Left ventricle myocardium superior (tissue), 1 donor: ENCODE measurements around the gene NOC2L. TPM values are rescaled to one million over a fixed set of nuclear protein-coding genes. Genes with fewer than 3 reads are reported as not detected.

ENCODE experiments used
- ATAC-seq: fragments of 200-7000 bp; cut with Tn5 transposase; one replicate; pipeline ENCODE4 v1.9.1; 2020; ENCODE audit warnings: mild to moderate bottlenecking, moderate library complexity
- DNase-seq: peaks from one replicate; pipeline ENCODE4 v3.0.0-alpha.2; 2020
- intact Hi-C: fragments of 100-400 bp; cut with micrococcal nuclease; formaldehyde crosslinking; loops from one replicate; pipeline ENCODE4 v1.11.0; 2022
- long read RNA-seq: library from polyadenylated mRNA; unstranded; transcript quantifications from one replicate; pipeline ENCODE4 v2.0.0, GENCODE V29; 2021
- total RNA-seq: library from RNA; stranded (reverse); fragmentation: NEBNext Ultra II Directional; extraction: Animal tissue kit (Norgen Biotek cat#: 25700); gene quantifications from one replicate; pipeline ENCODE4 v1.2.1, GENCODE V29; 2021
- donor health status: DM: no; HTN: yes; CAD: no; lungs with severe emphysema.

The NOC2L gene
- 46.8 TPM for total RNA-seq
- long read RNA-seq, transcript NOC2L-201 (19 exons, 2,790 nt): major isoform, 119 of 255 reads
- long read RNA-seq, partial matches to known transcripts: 33 of 255 reads
- long read RNA-seq, other reads (novel, unspliced or antisense): 102 of 255 reads

DNA sequence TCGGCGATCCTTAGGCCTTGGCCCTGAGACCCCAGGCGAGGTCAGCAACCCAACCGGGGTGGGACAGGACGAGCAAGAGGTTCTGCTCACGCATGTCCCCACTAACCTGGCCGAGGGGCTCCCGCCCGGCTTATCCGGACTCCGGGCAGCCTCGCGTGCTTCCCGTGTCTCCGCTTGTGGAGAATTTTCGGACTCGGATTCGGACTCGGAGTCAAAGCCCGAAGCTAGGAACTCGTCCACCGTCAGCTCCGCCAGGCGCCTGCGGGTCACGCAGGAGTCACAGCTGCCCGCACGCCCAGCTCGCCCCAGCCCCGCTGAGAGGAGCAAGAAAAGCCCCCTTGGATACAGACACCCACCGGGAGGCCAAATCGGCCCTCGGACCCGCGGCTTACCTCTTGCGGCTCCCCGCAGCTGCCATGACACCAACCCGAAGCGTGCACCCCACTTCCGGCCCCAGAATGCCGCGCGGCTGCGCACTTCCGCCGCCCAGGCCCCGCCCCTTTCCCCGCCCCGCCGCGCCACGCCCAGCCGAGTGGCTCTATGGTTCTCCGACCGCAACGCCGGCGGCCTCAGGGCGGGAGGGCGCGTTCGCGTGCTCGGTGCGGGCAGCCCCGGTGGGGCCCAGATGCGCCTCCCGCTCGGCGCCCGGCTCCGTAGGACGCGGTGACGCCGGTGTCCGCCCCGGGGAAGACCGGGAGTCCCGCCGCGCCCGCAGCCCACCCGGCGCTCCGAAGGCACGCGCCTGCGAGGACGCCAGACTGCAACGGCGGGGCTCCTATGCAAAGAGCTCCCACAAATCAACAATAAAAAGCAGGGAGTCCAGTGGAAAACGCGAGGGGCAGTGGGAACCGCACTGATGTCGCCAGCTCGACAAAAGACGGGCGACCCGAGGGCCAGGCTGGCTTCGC lies at the start of gene NOC2L:
TSS of gene NOC2L (minus strand) at position 434 of the 908 bp plus-strand sequence. CDS start at position 418, 16 bp downstream.
- ATAC-seq: peak; percentile 94
- peak; percentile 96 for DNase-seq
- intact Hi-C loops: no loop called here

DNA sequence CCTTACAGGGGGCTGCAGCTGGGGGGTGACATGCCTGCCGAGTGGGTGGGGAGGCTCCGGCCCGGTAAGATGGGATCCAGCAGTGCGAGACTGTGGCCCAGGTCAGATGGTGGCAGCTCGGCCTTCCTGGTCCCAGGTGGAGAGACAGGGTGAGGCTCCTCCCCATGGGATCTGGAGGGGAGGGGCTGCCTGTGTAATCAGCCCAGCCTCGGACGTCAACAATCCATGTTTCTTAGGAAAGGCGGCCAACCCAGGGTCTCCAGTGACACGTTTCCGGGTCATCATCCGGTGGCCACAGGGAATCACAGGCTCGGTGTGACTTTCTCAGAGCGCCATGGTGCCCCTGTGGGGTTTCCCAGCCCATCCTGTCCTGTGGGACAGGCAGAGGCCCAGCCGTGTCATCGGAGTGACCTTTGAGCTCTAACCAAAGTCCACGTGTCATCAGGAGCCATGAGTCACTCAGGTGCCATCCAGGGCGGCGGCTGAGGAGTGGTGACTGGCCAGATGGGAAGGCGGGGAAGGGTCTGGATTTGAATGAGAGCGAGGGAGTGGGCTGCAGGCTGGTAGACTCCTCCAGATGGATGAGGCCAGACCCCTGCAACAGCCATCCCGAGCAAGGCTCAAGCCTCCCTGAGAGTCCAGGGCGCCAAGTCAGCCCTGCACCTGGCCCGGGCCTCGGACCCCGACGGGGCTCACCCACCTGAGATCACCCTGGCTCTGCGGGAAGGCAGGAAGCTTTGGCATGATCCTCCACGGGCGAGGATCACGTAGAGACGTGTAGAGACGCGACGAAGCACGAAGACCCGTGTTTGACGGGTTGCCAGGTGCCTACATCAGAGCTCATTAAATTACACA lies 47.5 kb upstream of the NOC2L start:
- intact Hi-C loops: no loop called here
- ATAC-seq (no peak), DNase-seq (no peak)

DNA sequence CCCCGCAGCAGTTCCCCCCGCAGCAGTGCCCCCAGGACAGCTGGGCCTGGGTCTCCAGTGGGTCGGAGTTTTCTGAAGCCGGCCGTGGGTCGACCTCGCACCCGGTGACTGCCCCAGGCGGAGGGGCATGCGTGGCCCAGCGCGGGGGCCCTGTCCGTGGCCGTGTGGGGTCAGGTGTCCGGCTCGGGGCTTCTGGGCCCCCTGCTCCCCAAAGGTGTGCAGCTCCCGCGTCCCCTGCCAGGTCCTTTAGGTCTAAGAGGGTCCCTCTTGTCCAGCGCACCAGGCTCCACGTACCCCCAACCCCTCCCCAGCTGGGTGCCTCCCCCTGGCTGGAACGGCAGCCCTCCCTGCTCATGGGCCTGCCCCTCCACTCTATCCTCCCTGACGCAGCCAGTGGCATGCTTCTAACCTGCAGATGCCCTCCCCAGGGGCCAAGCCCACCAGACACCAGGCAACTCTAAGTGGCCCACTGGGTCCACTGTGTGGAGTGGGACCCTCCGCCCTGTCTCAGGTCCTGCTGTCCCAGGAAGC lies 46.8 kb upstream of the NOC2L start:
- ATAC-seq (no peak), DNase-seq (no peak)
- intact Hi-C loops: no loop called here

DNA sequence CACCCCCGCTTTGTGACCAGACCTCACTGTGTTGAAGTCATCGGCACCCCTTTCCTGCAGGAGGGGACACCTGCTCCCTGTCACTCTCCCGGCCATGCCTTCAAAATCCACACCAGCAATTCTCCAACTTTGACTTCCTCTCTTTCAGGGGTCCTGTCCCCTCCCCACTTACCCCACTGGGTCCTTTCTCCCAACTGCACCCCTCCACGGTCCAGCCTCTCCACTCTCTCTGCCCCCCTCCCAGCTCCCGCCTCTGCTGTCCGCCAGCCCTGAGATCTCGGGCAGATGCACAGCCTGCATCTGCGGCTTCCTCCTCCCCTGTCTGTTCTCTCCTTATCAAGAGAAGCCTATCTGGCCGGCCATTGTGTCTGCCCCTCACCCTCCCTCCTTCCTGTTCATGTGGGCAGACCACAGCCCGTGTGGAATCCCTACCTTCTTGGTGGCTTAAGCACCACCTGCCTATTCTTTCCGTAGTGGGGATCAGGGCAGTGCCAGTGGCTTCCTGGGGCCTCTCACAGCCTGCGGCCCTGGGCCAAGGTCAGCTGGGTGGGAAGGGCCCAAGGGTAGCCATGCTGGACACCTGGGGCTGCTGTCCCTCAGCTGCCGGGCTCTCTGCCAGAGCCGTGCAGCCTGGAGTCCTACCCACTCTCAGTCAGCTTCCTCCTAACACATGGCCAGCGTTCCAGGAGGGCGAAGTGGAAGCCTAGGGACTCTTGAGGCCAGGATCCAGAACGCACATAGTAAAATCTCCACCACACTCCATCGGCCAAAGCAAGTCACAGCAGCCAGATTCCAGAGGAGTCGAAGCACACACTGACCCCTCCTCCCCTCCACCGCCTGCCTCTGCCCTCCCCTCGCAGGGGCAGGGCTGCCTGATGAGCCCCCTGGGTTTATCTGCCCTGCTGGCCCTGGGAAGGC lies 46.0 kb upstream of the NOC2L start:
- intact Hi-C loops: no loop called here
- peak; percentile 27 for ATAC-seq
- peak; percentile 73 for DNase-seq

DNA sequence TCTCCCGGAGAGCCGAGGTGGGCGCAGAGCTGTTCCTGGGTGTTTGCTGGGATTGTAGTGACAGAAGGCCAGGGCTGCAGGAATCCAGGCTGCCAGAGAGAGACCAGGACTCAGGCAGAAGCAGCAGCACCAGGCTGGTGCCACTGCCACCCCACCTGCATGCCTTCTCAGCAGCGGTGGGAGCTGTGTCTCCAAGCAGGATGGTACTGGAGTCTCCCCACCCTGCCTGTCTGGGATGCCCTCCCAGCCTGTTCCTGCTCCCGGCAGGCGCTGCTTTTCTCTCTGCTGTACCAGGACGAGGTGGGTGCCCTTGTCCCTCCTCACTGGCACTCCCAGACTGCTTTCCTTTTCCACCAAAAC lies 45.3 kb upstream of the NOC2L start:
- no peak for ATAC-seq
- intact Hi-C loops: no loop called here
- no peak for DNase-seq

DNA sequence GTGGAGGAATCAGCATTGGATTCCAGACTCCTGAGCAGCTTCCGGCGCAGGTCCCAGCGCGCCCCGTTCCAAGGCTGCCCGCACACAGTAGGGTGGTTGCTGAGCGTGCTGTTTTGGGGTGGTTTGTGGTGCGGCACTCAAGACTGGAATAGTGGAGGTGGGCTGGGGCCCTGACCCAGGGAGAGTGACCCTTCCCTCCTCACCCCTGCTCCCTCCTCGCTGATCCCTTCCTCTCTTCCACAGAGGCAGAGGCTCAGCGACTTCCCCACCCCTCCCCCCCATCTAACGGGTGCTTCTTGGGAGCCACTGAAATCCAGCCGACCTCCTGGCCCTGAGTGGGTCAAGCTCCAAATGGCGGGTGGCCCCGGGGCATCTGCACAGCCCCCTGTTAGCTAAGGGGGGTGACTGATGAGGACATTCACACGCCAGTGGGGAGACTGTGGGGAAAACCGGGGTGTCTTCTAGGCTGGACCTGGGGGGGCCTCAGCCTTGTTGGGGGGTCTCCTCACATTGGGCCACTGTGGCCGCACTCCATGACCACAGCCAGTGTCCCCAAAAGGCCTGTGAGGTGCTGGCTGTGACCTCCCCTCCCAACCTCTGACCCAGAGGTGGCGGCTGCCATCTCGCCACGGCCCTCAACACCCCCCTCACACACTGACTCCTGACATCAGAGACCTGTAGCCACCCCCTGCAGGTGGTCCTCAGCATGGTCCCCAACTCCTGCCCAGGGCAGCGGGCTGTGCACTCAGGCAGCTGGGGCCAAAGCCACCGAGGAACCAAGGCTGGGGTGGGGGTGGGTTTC lies 44.8 kb upstream of the NOC2L start:
- DNase-seq: no peak
- intact Hi-C loops: no loop called here
- no peak for ATAC-seq

DNA sequence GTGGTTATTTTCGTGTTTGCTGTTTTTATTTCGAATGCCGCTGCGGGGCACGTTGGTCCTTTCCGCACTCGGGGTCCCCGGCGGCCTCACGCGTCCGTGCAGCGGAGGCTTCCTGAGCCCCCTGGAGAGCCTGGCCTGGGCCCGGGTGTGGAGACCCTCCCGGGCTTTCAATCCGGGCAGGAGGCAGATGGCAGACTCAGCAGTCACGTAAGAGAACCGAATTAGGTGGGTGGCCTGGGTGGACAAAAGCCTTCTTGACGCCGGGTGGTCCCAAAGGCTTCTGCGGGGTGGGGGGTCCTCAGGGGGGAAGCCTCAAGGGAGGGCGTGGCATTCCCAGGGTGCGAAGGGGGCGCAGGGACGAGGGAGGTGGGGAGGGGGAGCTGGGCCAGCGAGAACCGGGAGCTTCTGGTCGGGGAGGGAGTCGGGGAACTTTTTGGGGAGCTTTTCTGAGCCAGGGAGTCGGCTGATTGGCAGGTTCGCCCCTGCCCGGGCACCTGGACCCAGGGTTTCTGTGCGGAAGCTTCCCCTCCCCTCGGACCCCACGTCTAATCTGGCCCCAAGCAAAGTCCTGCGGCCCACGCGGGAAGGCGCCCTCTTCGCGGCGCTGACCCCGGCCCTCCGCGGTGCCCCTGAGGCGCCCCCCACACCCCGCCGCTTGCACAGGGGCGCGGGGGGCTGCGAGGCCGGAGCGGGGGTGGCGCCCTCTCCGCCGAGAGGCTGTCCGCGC lies 42.2 kb upstream of the NOC2L start:
- DNase-seq (no peak), ATAC-seq (peak; percentile 0)
- intact Hi-C loops: no loop called here

DNA sequence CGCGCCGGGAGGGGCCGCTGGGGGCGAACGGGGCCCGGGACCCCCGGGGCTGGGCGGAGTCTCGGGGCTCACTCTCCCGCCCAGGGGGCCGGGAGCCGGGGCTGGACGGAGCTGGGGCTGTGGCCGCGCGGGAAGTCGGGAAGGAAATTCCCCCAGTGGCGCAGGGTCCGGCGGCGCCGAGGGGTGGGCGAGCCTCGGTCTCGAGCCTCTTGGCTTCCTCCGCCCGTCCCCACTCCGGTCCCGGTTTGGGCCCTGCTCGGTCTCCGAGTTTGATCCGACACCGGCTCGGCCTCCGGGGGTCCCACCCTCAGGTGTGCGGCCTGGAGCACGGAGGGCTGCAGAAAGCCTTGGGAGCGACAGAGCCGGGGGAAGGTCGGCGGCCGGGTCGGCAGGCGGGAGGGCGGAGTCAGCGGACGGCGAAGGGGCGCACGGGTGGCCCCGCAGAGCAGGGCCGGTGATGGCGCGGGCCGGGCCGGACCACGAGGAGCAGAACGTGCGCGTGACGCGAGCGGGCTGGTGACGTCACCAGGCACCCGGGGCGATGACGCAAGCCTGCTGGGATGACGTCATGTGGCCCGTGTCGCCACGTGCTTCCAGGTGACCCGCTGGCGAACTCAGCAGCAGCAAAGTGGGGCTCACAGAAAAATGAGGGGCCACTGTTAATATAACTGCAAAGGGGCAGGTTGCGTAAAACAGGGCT lies 41.5 kb upstream of the NOC2L start:
- peak; percentile 86 for DNase-seq
- peak; percentile 69 for ATAC-seq
- intact Hi-C loops: no loop called here

DNA sequence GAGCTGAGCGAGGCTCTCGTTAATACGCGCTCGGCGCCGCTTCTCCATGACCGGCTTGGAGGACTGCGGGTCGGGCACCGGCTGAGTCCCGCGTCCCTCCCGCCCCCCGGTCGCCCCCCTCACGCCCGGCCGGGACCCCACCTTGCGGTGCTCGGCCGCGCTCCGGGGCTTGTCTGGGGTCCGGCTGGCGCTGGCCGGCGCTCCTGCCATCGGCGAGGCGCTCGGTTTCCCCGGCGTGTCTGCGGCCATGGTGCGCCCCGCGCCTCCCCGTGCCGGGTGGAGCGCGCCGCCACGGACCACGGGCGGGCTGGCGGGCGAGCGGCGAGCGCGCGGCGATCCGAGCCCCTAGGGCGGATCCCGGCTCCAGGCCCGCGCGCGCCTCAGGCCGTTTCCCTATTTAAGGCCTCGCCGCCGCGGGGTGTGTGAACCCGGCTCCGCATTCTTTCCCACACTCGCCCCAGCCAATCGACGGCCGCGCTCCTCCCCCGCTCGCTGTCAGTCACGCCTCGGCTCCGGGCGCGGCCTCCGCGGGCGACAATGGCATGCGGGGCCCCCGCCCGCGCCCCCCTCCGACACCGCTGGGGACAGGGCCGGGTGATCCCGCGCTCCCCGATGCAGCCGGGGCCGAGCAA lies 40.8 kb upstream of the NOC2L start, which contains the start of gene HES4:
TSS of gene HES4 (minus strand) at position 373 of the 632 bp plus-strand sequence. CDS start at position 249, 124 bp downstream.
- intact Hi-C loops: no loop called here
- DNase-seq (peak; percentile 97), ATAC-seq (peak; percentile 78)

DNA sequence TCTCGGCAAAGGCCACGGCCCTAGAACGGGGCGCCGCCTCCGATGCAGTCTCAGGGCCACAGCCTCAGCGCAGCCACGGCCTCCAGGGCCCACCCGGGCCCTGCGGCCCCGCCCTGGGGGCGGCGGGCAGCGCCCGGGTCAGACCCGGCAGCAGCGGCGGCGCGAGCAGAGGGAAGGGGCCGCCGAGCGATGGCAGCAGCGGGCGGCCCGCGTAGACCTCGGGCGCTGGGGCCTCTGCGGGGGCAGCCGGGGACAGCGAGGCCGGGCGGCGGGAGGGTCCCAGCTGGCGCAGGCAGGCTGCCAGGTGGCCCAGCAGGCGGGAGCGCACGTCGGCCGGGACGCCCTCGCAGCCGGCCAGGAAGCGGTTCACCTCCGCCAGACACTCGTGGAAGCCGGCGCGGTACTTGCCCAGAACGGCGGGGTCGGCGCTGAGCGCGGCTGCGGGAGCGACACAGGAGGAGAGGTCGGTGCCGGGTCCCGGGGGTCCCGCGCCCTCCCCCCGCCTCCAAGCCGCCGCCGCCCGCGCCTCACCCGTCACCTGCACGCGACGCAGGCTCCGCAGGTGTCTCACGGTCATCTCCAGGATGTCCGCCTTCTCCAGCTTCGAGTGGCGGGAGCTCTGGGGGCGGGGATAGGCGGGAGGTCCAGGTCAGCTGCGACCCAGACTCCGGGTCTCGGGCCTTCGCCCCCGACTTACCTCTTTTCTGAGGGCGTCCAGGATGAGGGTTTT lies 40.1 kb upstream of the NOC2L start:
- intact Hi-C loops: no loop called here
- ATAC-seq: peak; percentile 12

DNA sequence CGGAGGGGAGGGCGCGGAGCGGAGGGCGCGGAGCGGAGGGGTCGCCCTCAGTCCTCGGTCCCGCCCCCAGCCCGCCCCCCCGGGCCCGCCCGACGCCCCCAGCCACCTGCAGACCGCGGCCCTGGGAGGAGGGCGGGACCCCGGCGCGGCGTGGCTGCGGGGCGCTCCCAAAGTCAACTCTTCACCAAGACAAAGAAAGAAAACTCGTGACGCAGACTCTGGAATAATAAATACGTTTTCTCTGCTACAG lies 39.6 kb upstream of the NOC2L start:
- no peak for ATAC-seq
- intact Hi-C loops: no loop called here
- DNase-seq: no peak

More for the DNA sequence above, 40.1 kb upstream of the NOC2L start:
- peak; percentile 68 for DNase-seq

DNA sequence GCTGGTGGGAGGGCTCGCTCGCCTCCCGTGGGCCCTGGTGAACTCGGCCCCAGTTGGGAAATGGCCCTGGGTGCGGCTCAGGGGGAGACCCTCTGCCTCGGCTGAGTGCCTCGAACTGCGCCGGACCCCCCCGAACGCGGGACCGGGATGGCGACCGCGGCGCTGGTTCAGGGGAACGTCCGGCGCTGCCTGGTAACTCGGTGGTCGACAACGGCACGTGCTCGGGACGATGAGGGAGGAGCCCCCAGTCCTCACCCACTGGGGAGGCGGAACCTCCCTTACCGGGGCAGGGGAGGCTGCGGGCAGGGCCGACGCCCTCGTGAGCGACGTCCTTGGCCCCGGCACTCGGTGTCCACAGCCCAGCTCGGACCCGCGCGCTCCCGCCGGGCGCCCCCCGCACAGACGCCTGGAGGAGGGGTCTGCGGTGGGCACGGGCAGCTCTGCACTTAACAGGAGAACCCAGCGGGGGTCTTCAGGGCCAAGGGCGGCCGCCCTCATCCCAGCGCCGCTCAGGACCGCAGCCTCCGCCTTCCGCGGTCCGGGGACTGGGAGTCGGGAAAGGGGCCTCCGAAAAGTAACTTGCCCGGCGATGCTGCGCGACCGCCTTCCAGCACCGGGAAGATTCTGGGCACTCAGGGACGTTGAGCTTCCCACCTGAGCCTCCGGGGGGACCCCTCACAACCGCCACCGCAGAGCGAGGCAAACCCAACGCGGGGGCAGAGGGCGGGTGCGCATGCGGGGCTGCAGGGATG lies 39.1 kb upstream of the NOC2L start:
- DNase-seq: peak; percentile 45
- ATAC-seq: no peak
- intact Hi-C loops: no loop called here

DNA sequence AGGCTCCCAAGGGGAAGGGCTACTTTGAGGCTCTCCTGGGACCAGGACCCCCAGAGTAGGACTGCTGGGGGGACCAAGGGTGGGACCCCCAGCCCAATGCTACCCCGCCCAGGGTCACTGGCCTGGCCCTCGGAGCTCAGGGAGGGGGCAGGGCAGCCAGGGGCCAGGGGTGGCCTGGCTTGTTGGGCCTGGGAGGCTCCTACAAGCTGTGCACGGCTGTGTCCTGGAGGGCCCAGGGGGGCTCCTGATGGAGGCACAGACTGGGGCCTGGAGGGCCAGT lies 38.6 kb upstream of the NOC2L start:
- intact Hi-C loops: no loop called here
- no peak for ATAC-seq
- no peak for DNase-seq

DNA sequence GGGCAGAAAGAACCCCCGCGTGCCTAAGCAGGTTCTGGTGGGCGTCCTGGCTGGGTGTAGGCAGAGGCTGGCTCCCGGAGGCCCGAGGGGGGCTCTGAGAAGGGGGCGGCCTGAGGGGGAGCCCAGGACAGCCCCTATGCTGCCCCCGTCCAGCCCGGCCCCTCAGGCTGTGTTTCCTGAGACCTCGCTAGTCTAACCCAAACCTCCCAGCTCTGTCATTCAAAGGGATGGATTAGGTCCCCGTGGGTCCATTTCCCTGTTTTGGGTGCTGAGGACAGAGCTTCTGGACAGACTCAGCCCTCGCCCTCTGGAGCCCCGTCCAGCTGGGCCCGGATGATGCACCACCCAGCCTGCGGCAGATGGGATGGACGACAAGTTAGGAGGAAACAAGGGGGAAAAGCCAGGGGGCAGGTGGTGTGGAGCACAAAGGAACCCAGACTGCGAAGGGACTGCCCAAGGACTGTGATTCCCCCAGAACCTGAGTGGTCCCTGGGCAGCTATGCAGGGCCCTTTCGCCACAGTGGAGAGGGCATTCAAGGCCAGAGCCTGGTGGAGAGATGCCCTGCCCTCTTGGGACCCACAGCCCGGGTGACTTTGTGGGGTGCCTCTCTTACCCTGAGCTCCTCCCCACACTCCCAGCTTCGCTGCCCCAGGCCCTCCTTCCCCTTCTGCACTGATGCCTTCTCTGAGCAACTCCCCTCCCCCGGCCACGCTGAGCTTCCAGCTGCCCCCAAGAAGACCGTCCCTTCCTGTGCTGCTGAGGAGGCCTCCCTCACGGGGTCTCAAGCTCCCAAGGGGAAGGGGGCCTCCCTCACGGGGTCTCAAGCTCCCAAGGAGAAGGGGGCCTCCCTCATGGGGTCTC lies 38.0 kb upstream of the NOC2L start:
- intact Hi-C loops: no loop called here
- DNase-seq (peak; percentile 32), ATAC-seq (no peak)
